Mesenchymal stem cell (in vitro differentiated cells and primary cell): Measurements from ENCODE around the gene CLNK.
A peak's percentile ranks its signal among the peaks of the same experiment; 100 is the strongest.
"Not testable (repeated sequence)": the region's sequence is repeated elsewhere in the genome, so short reads cannot be mapped to it uniquely, and the experiment has no call there.

Experiments
- DNase-seq: peaks from one replicate; pipeline ENCODE4 v3.0.0-alpha.2; 2013
- H2AFZ ChIP-seq: one replicate; pipeline ENCODE4 v1.6.1; 2013; ENCODE audit warnings: low read depth, mild to moderate bottlenecking, control low read depth, inconsistent platforms, low read length, moderate library complexity
- H2AK5ac ChIP-seq: 2 replicates; pipeline ENCODE4 v1.6.1; 2013; ENCODE audit warnings: low read length, moderate library complexity, mild to moderate bottlenecking, inconsistent platforms; ENCODE audit not compliant: severe bottlenecking
- H2BK120ac ChIP-seq: one replicate; pipeline ENCODE4 v1.6.1; 2013; ENCODE audit warnings: low read depth, mild to moderate bottlenecking, inconsistent platforms, low read length, moderate library complexity
- H2BK12ac ChIP-seq, 2 experiments: one replicate each; pipeline ENCODE4 v1.6.1; 2013; ENCODE audit warnings: inconsistent platforms in 2 of 2, low read length in 2 of 2, mild to moderate bottlenecking in 2 of 2, moderate library complexity in 2 of 2, control low read depth in 1 of 2
- H2BK15ac ChIP-seq: one replicate; pipeline ENCODE4 v1.6.1; 2013; ENCODE audit warnings: mild to moderate bottlenecking, low read depth, inconsistent platforms; ENCODE audit not compliant: poor library complexity, severe bottlenecking
- H2BK5ac ChIP-seq: 2 replicates; pipeline ENCODE4 v1.6.1; 2013; ENCODE audit warnings: low read depth, mild to moderate bottlenecking, low read length, control low read depth, inconsistent platforms; ENCODE audit not compliant: poor library complexity, severe bottlenecking
- H3K14ac ChIP-seq, 2 experiments: one replicate each; pipeline ENCODE4 v1.6.1; 2013; ENCODE audit warnings: inconsistent platforms in 2 of 2, low read length in 2 of 2, control low read depth in 1 of 2, mild to moderate bottlenecking in 1 of 2, moderate library complexity in 1 of 2
- H3K18ac ChIP-seq, 2 experiments: one replicate each; pipeline ENCODE4 v1.6.1; 2013; ENCODE audit warnings: inconsistent platforms in 2 of 2, low read length in 2 of 2, control low read depth in 1 of 2, low read depth in 1 of 2, mild to moderate bottlenecking in 1 of 2
- H3K23ac ChIP-seq, 2 experiments: one replicate each; pipeline ENCODE4 v1.6.1; 2013; ENCODE audit warnings: inconsistent platforms in 2 of 2, low read length in 2 of 2, mild to moderate bottlenecking in 2 of 2, moderate library complexity in 2 of 2, control low read depth in 1 of 2
- H3K27ac ChIP-seq: 2 replicates; pipeline ENCODE4 v1.5.1; 2013; ENCODE audit warnings: mild to moderate bottlenecking, moderate library complexity, low read length, control low read depth, inconsistent platforms; ENCODE audit not compliant: poor library complexity, severe bottlenecking
- H3K27me3 ChIP-seq, 2 experiments: 2 replicates each; pipeline versions ENCODE4 v1.6.1 to v1.7.0; 2013; ENCODE audit warnings: low read length in 2 of 2, mild to moderate bottlenecking in 2 of 2, moderate library complexity in 2 of 2, control low read depth in 1 of 2, inconsistent platforms in 1 of 2; ENCODE audit not compliant: control insufficient read depth in 1 of 2, insufficient read depth in 1 of 2
- H3K36me3 ChIP-seq, 2 experiments: 2 replicates each; pipeline versions ENCODE4 v1.6.1 to v1.7.0; 2013; ENCODE audit warnings: low read length in 2 of 2, control low read depth in 1 of 2, inconsistent platforms in 1 of 2, low read depth in 1 of 2, mild to moderate bottlenecking in 1 of 2; ENCODE audit not compliant: insufficient read depth in 2 of 2, control insufficient read depth in 1 of 2
- H3K4ac ChIP-seq, 2 experiments: one replicate each; pipeline ENCODE4 v1.6.1; 2013; ENCODE audit warnings: inconsistent platforms in 2 of 2, low read length in 2 of 2, mild to moderate bottlenecking in 2 of 2, moderate library complexity in 2 of 2, control low read depth in 1 of 2, low read depth in 1 of 2
- H3K4me1 ChIP-seq: 2 replicates; pipeline ENCODE4 v1.6.1; 2013; ENCODE audit warnings: low read depth, low read length, control low read depth; ENCODE audit not compliant: control insufficient read depth, insufficient read depth
- H3K4me2 ChIP-seq: 2 replicates; pipeline ENCODE4 v1.6.1; 2013; ENCODE audit warnings: low read length, mild to moderate bottlenecking, inconsistent platforms; ENCODE audit not compliant: poor library complexity, severe bottlenecking
- H3K4me3 ChIP-seq, 2 experiments: 2 replicates each; pipeline versions ENCODE4 v1.5.1 to v1.7.0; 2013; ENCODE audit warnings: low read length in 2 of 2, mild to moderate bottlenecking in 2 of 2, control low read depth in 1 of 2, low read depth in 1 of 2; ENCODE audit not compliant: insufficient read depth in 1 of 2
- H3K79me1 ChIP-seq: replicated peaks from 2 replicates; pipeline ENCODE4 v1.6.1; 2013; ENCODE audit warnings: mild to moderate bottlenecking, control low read depth, low read length, inconsistent platforms; ENCODE audit not compliant: poor library complexity, severe bottlenecking
- H3K9ac ChIP-seq: 2 replicates; pipeline ENCODE4 v1.7.0; 2013; ENCODE audit warnings: mild to moderate bottlenecking, low read length, moderate library complexity
- H3K9me3 ChIP-seq: 2 replicates; pipeline ENCODE4 v1.7.0; 2013; ENCODE audit warnings: mild to moderate bottlenecking, low read length; ENCODE audit not compliant: control insufficient read depth
- H4K8ac ChIP-seq: one replicate; pipeline ENCODE4 v1.6.1; 2013; ENCODE audit warnings: inconsistent platforms, mild to moderate bottlenecking, low read length, moderate library complexity
- H4K91ac ChIP-seq: one replicate; pipeline ENCODE4 v1.6.1; 2013; ENCODE audit warnings: mild to moderate bottlenecking, low read length, inconsistent platforms
- WGBS: methylation state at CpG from one replicate; pipeline ENCODE4 v1.1.7; 2013; ENCODE audit warnings: mixed read lengths; 5-methylcytosine and 5-hydroxymethylcytosine counted together

The CLNK gene

GRCh38 chr4:10614926-10615325, 69.6 kb downstream of the CLNK start:
- not testable (repeated sequence) for H2BK15ac ChIP-seq, H3K27ac ChIP-seq, H4K91ac ChIP-seq, H3K4me3 ChIP-seq, H3K14ac ChIP-seq, H3K23ac ChIP-seq, H2BK120ac ChIP-seq, H4K8ac ChIP-seq, H2BK5ac ChIP-seq, H3K18ac ChIP-seq, H2AFZ ChIP-seq, DNase-seq, H3K4me1 ChIP-seq, H3K36me3 ChIP-seq, H2AK5ac ChIP-seq, H3K4me2 ChIP-seq, H3K9ac ChIP-seq, H3K79me1 ChIP-seq, H3K4ac ChIP-seq, H3K27me3 ChIP-seq, H3K9me3 ChIP-seq
- H2BK12ac ChIP-seq: peak overlapping the region in 1 of 2 experiments; percentile 29
- 97% methylated on average over 7 of the region's 8 CpGs for WGBS

- WGBS: 95% methylated on average over 3 of the region's 5 CpGs
Measured at GRCh38 chr4:10613926-10614478, 70.6 kb downstream of the CLNK start.

GRCh38 chr4:10612476-10612875, 72.1 kb downstream of the CLNK start:
- DNase-seq: no peak
- Histone ChIP-seq H4K91ac (no peak overlapping the region), H2BK12ac (peak overlapping the region; percentile 6 to 87), H2BK120ac (no peak overlapping the region), H2AK5ac (peak overlapping the region; percentile 12), H3K9ac (no peak overlapping the region), H3K9me3 (no peaks in the 10 kb centered on the region), H3K18ac (no peak overlapping the region), H3K4me1 (peaks cover 6% of the 10 kb centered on the region), H3K23ac (no peak overlapping the region), H2BK5ac (no peak overlapping the region), H3K79me1 (no peaks in the 10 kb centered on the region), H3K4me2 (no peak overlapping the region), H4K8ac (no peak overlapping the region), H2BK15ac (no peak overlapping the region), H3K4me3 (no peak overlapping the region), H2AFZ (no peak overlapping the region), H3K27ac (no peak overlapping the region), H3K36me3 (no peaks in the 10 kb centered on the region), H3K14ac (no peak overlapping the region), H3K4ac (no peak overlapping the region), H3K27me3 (no peaks in the 10 kb centered on the region)
- WGBS: 85% methylated on average over 2 of the region's 2 CpGs

More at GRCh38 chr4:10613926-10614478, 70.6 kb downstream of the CLNK start:
- no peaks in the 10 kb centered on the region for H3K79me1 ChIP-seq
- H2AFZ ChIP-seq: no peak overlapping the region
- no peak overlapping the region for H3K27ac ChIP-seq
- H4K8ac ChIP-seq: no peak overlapping the region
- H3K36me3 ChIP-seq: no peaks in the 10 kb centered on the region
- H3K23ac ChIP-seq: no peak overlapping the region
- no peak overlapping the region for H3K4me2 ChIP-seq
- H2AK5ac ChIP-seq: no peak overlapping the region
- no peak overlapping the region for H3K14ac ChIP-seq
- no peak overlapping the region for H3K4me3 ChIP-seq
- H3K27me3 ChIP-seq: no peaks in the 10 kb centered on the region
- H3K9ac ChIP-seq: no peak overlapping the region
- no peak overlapping the region for H4K91ac ChIP-seq
- no peak overlapping the region for H3K4ac ChIP-seq
- H2BK5ac ChIP-seq: no peak overlapping the region
- H3K18ac ChIP-seq: peak overlapping the region in 1 of 2 experiments; percentile 30
- no peak for DNase-seq
- H2BK12ac ChIP-seq: no peak overlapping the region
- peaks cover 6% of the 10 kb centered on the region for H3K4me1 ChIP-seq
- H2BK120ac ChIP-seq: no peak overlapping the region
- H2BK15ac ChIP-seq: no peak overlapping the region
- H3K9me3 ChIP-seq: no peaks in the 10 kb centered on the region

- Histone ChIP-seq H3K23ac (no peak overlapping the region), H3K9me3 (no peaks in the 10 kb centered on the region), H4K8ac (peak overlapping the region; percentile 45), H2BK120ac (peak overlapping the region; percentile 74), H3K9ac (no peak overlapping the region), H3K79me1 (no peaks in the 10 kb centered on the region), H2BK15ac (peak overlapping the region; percentile 54), H3K36me3 (no peaks in the 10 kb centered on the region), H2BK5ac (no peak overlapping the region), H2BK12ac (no peak overlapping the region), H2AK5ac (peak overlapping the region; percentile 43), H3K27ac (peak overlapping the region; percentile 36), H3K27me3 (no peaks in the 10 kb centered on the region), H3K14ac (no peak overlapping the region), H2AFZ (no peak overlapping the region), H3K4me2 (no peak overlapping the region), H3K18ac (peak overlapping the region in 1 of 2 experiments; percentile 57), H3K4me3 (no peak overlapping the region), H3K4ac (no peak overlapping the region), H3K4me1 (peaks cover 6% of the 10 kb centered on the region), H4K91ac (no peak overlapping the region)
- WGBS: 1% methylated on average over 3 of the region's 3 CpGs
- peak; percentile 94 for DNase-seq
Measured at GRCh38 chr4:10611673-10612072, 72.9 kb downstream of the CLNK start.
